WI38 (cell line): Measurements from ENCODE around the gene ID3.

Experiments
- H3K4me3 ChIP-seq: 2 replicates; pipeline ENCODE4 v1.5.1; 2011; ENCODE audit warnings: low read depth, mild to moderate bottlenecking, control low read depth, low read length
- TF ChIP-seq, protein P1 (sequence below): IDR thresholded peaks from 2 replicates; pipeline ENCODE4 v1.5.1; 2012; ENCODE audit warnings: low read depth, mild to moderate bottlenecking, control low read depth, low read length

The ID3 gene

DNA sequence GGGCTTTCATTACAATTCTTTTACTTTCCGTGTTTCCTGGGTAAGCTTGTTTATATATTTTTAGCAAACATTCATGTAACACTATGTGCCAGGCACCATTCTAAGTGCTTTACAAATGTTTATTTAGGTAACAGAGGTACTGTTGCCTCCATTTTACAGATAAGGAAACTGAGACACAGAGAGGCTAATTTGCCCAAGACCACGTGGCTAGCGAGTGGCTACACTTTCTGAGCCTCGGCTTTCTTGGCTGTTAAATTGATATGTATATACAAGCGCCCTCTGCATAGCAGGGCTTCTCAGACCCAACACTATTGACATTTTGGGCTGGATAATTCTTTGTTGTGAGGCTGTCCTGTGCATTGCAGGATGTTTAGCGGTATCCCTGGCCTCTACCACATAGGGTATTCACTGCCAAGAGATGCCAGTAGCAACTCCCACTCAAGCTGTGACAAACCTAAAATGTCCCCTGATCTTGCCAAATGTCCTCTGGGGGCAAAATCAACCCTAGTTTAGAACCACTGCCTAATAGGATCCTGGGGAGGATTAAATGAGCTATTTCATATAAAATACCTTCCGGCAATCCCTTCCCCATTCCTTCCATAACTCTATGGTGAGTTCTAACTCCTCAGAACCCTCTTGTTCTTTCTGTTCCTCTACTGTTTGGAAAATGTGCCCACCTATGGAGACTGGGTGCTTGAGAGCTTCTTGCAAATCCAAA lies 17.2 kb upstream of the ID3 start:
- TF ChIP-seq, protein P1, sequence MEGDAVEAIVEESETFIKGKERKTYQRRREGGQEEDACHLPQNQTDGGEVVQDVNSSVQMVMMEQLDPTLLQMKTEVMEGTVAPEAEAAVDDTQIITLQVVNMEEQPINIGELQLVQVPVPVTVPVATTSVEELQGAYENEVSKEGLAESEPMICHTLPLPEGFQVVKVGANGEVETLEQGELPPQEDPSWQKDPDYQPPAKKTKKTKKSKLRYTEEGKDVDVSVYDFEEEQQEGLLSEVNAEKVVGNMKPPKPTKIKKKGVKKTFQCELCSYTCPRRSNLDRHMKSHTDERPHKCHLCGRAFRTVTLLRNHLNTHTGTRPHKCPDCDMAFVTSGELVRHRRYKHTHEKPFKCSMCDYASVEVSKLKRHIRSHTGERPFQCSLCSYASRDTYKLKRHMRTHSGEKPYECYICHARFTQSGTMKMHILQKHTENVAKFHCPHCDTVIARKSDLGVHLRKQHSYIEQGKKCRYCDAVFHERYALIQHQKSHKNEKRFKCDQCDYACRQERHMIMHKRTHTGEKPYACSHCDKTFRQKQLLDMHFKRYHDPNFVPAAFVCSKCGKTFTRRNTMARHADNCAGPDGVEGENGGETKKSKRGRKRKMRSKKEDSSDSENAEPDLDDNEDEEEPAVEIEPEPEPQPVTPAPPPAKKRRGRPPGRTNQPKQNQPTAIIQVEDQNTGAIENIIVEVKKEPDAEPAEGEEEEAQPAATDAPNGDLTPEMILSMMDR: no peak

DNA sequence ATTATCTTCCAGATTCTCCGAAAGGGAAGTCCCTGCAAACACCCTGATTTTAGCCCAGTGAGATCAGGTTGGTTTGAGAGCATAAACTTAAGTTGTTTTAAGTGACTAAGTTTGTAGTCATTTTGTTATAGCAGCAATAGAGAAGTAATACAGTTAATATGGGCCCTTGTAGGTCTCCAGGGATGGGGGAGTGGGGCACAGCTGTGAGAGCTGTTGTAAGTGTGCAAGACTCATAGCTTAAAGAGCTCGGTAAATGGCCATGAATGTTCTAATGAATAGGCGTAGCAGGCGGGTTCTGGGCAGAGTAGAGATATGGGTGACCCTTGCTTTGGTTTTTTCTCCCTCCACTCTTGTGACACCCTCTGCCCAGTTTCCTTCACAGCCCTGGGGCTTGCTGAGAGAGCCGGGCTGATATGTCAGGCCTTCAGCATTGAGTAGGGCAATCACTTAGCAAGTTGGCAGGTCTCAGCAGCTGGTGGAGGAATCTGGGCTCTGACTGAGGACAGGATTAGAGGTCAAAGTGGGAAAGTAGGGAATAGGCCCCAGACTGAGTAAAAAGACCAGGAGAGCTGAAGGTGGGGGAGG lies 16.0 kb upstream of the ID3 start:
- H3K4me3 ChIP-seq: no peak overlapping the region
- TF ChIP-seq, protein P1: no peak

More for the DNA sequence above, 17.2 kb upstream of the ID3 start:
- peak overlapping the region; percentile 42; the same call in 1 of the 2 replicates for H3K4me3 ChIP-seq

DNA sequence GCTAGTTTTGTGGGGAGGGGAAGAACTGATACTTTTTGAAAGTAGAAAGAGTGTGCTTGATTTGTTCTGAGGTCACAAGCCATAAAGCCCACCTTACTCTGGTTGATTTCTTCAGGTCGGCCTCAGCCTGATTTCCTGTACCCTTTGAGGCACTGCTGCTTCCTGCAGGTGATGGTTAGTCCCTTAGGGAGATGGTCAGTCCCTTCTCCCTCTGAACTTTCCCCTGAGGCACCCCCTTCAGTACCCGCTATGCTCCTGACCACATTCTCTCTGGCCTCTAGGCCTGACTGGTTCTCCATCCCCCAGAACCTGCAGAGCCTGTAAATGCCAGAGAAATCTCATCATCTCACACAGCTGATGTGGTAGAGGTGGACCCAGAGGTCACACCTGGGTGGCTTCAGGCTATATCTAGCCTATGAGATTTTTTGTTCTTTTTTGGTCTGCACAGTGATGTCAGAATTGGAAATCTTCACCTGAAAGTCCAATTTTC lies 15.0 kb upstream of the ID3 start:
- TF ChIP-seq, protein P1: no peak
- H3K4me3 ChIP-seq: no peak overlapping the region

DNA sequence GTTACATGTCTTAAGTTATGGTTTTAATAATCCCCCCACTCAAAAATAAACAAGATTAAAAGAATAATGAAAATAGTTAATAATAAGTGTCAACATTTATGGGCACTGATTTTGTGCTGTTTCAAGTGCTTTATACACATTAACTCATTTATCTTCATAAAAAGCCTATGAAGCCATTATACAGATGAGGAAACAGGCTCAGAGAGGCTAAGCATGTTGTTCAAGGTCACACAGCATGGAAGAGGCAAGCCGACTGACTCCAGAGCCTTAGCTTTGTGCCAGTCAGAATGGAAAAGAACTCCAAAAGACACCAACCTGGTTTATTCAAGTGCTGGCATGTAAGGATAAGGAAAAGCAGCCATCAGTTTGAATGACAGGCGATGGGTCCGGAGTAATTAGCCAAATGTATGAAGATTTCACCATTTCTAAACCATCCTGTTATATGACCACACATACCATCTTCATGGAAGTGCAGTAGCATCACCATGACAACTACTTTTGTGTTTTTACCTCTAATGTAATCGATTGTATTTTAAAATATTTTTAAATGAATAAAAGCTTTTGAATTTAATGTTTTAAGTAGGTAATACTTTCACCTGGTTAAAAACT lies 14.4 kb upstream of the ID3 start:
- TF ChIP-seq, protein P1: no peak
- no peak overlapping the region for H3K4me3 ChIP-seq

DNA sequence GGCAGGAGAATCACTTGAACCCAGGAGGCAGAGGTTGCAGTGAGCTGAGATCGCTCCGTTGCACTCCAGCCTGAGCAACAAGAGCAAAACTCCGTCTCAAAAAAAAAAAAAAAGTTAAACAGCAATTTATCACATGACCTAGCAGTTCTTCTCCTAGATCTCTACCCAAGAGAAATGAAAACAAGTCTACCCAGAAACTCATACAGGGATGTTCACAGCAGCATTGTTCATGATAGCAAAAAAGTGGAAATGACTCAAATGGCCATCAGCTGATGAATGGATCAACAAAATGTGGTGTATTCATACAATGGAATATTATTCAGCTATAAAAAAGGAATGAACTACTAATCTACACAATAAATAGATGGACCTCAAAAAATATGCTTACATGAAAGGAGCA lies 12.2 kb upstream of the ID3 start:
- TF ChIP-seq, protein P1: no peak
- H3K4me3 ChIP-seq: no peak overlapping the region

DNA sequence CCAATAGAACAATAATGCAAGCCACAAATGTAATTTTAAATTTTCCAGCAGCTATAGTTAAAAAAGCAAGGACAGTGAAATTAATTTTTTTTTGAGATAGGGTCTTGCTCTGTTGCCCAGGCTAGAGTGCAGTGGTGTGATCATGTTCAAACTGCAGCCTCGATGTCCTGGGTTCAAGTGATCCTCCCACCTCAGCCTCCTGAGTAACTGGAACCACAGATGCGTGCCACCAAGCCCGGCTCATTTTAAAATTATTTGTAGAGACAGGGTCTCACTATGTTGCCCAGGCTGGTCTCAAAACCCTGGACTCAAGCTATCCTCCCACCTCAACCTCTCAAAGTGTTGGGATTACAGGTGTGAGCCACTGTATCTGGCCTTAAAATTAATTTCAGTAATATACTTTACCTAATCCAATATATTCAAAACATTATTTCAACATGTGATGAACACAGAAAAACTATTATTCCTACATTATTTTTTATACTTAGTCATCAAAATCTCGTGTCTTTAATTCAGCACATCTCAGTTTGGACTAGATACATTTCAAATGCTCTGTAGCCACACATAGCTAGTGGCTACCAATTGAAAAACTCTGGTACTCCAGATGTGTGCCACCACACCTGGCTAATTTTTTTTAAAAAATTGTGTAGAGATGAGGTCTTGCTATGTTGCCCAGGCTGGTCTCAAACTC lies 10.8 kb upstream of the ID3 start:
- no peak overlapping the region for H3K4me3 ChIP-seq
- TF ChIP-seq, protein P1: no peak
